ENCODE results near the gene TRAPPC3L.
A peak's percentile ranks its signal among the peaks of the same experiment; 100 is the strongest.

Gene TRAPPC3L

DNA sequence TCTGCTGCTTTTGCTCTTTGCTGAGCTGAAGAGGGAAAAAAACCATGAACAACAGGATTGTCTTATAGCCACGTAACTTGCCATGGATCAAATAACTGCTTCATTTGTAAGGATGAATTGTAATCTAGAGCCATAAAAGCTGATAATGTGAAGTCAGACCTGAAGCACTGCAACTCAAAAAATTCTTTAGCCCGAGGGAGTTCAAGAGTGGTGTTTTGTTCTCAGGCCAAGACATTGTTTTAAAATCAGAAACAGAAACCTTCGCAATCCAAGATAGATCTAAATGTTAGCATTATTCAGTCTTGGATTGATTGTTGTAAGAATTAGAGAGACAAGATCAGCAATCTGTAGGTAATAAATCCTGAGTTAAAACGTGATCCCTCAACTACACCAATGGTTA is at the start of gene TRAPPC3L:
TSS of gene TRAPPC3L (minus strand) at position 34 of the 400 bp plus-strand sequence. CDS start 170 bp downstream, outside the sequence.
- DNase-seq (ENCODE audit: low read depth in 2 of 2) = no peak

DNA sequence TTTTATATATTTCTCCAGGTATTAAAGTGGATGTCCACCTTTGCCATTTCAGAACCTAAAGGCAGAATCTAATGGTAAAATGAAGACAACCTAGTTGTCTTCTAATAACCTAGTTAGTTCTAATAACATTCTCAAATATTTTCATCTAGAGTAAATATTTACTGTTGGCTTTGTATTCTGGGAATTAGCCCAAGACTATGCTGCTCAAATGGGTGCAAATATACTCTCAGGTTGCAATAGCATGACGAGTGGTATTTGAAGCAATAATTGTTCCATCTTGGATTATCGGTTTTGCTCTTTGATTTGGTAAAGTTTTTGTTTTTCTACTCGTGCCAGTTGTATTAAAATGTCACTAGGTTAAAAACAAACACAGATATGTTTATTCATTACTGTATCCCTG is 49.8 kb upstream of the TRAPPC3L start:
- no peak for DNase-seq (ENCODE audit: low read depth in 2 of 2)

DNA sequence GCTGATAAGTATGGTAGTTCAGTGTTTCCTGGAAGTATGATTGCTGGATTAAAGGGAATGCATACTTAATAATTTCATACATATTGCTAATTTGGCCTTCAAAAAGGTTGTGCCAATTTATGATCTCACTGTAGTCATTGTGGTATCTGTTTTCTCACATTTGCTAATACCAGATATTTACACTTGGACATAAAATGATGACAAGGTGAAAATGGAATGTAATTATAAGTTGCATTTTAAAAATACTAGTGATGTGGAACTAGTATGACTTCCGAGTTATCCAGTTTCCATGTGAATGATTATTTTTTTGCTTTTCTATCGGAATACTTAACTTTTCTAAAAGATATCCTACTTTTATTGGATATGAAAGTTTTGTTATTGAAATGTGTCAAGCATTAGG is 41.3 kb upstream of the TRAPPC3L start:
- DNase-seq (ENCODE audit: low read depth in 2 of 2) = no peak

GRCh38 chr6:116586276-116586675 is 40.8 kb upstream of the TRAPPC3L start:
- DNase-seq (ENCODE audit: low read depth in 2 of 2) = no peak

GRCh38 chr6:116580198-116580597 is 34.7 kb upstream of the TRAPPC3L start:
- DNase-seq (ENCODE audit: low read depth in 2 of 2) = no peak

- no peak for DNase-seq (ENCODE audit: low read depth in 2 of 2)
Measured at GRCh38 chr6:116579143-116579542, 33.7 kb upstream of the TRAPPC3L start.

- no peak for DNase-seq (ENCODE audit: low read depth in 2 of 2)
Measured at GRCh38 chr6:116578335-116578734, 32.9 kb upstream of the TRAPPC3L start.

DNA sequence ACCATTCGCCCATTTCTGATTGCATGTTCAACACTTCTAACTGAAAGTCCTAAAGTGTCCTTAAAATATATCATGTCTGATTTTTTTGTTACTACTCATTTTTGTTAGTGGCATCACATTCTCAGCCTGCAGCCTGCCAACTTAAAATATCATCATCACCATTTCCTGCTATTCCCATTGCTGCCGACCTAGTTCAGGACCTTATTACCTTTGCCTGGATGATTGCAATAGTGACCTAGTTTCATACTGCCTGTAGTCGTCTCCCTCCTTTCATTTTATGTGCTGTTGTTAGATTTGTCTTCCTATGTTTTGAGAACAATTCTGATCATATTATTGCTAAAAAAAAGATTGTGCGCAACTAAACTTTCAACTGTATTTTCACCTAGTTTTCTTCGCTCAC is 32.0 kb upstream of the TRAPPC3L start:
- no peak for DNase-seq (ENCODE audit: low read depth in 2 of 2)

DNA sequence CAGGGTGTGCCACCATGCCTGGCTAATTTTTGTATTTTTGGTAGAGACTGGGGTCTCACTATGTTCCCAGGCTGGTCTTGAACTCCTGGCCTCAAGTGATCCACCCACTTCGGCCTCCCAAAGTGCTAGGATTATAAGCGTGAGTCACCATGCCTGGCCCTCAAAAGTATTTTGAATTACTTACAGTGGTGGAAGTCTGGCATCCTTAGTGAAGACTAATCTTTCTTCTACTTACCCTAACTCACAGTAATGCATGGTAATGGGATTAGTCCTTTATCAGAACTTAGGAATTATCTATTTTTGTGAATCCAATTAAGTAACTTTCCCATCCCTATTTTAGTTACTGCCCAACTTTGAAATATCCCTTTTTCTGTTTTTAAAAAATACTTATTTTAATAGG is 29.7 kb upstream of the TRAPPC3L start:
- no peak for DNase-seq (ENCODE audit: low read depth in 2 of 2)

GRCh38 chr6:116572162-116572561 is 26.7 kb upstream of the TRAPPC3L start:
- no peak for DNase-seq (ENCODE audit: low read depth in 2 of 2)

DNA sequence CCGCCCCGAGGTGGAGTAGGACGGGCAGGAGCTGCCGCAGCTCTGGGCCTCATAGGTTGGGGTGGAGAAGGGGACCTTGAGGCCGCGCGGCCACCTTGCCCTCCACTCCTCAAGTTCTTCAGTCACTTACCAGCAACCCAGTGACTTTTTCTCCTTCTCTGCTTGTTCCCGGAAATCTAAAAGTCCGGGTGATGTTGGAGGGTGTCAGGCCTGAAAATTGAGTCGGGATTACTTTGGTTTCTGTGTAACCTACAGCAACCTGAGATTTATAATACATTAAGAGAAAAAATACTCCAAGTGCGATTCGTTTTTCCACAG is 26.2 kb upstream of the TRAPPC3L start:
- DNase-seq (ENCODE audit: low read depth in 2 of 2) = no peak

- peak; percentile 96 to 98 for DNase-seq (ENCODE audit: low read depth in 2 of 2)
Measured at GRCh38 chr6:116570856-116571682, 25.6 kb upstream of the TRAPPC3L start, which contains the start of gene RWDD1. TSS of gene RWDD1 (plus strand) at chr6:116571504. CDS start at chr6:116571583, 79 bp downstream.

DNA sequence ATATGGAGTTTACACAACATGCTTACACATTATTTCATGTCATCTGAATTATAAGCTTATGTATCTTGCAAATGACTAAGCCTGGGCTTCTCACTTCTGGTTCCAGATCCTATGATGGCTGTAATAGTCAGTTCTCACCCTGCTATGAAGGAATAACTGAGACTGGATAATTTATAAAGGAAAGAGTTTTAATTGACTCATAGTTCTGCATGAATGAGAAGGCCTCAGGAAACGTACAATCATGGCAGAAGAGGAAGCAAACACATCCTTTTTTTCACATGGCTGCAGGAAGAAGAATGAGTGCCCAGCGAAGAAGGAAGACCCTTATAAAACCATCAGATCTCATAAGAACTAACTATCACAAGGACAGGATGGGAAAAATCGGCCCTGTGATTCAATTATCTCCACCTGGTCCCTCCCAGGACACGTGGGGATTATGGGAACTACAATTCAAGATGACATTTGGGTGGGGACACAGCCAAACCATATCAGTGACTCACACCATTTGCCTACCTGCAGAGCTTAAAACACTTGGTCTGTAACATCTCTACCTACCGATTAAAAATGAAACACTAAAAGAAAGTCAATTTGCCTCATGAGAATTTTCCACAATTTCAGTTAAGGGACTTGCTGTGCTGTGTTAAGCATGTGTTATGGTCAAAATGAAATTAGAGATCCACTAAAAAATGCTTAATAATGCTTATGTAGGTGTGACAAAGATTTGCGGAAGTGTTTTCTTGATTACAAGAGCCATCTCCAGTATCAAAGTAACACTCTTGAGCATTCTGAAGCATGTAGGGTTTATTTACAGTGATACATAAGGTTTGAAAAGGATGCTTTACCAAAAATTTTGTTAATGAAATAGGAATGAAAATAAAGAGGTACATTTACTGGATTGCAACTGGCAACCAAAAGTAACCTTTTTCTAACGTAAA is 23.6 kb upstream of the TRAPPC3L start:
- DNase-seq (ENCODE audit: low read depth in 2 of 2) = no peak

GRCh38 chr6:116568111-116568510 is 22.6 kb upstream of the TRAPPC3L start:
- DNase-seq (ENCODE audit: low read depth in 2 of 2) = no peak

DNA sequence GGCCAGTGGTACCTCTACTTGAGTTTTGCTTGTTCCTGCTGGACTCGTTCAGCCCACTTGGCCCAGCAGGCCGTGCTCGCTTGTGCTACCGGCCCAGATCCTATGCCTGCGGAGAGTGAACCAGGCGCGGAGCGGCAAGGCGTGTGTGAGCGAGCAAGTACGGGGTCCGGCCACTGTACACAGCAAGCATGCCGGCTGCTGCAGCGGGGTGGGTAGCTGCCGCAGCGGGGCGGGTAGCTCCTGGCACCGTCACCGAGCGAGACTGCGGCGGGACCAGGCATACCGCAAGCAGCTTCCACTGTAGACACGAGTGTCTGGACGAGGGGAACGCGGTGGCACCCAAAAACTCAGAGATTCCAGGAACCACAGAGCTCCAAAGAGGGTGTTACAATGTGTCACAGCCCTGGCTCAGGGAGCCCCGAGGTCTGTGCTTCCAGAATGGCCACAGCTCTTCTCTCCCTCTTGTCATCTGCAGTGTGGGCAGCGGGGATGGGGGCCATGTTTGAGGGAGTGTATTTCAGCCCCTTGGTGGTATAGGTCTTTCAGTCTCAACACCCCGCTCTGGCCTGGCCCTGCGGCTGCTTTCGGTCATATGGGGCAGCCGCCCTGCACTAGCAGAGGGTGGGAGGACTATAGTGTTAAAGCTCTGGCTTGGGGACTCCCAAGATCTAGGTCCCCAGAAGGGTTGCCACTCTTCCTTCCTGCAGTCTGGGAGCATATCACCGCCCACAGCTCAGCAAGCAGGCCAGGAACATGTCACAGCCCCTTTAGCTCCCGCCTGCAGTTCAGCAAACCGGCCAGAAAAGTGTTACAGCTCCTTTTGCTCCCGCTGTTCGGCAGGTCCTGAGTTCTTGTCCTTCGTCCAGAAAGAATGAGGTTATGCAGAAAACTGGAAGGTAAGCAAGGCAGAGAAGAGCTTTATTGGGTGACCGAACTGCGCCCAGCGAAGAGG is 19.7 kb upstream of the TRAPPC3L start:
- no peak for DNase-seq (ENCODE audit: low read depth in 2 of 2)

GRCh38 chr6:116564311-116564710 is 18.8 kb upstream of the TRAPPC3L start:
- DNase-seq (ENCODE audit: low read depth in 2 of 2) = no peak

DNA sequence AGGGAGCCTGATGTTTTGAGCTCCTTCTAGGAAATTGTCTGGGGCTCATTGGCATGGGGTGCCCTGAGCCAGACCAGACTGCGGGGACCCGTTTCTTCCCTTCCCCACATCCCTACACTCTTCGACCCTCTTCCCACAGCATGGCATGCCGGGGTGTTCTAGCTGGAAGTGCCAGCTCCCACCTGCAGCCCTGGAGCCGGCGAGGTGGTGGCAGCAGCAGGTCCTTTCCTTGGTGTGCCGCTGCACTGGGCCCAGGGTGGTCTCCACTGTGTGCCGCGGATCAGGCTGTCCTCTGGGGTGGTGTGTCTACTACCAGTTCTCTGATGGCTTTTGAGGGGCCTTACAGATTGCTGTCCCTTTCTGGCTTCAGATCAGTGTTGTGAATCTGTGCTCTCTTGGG is 18.3 kb upstream of the TRAPPC3L start:
- DNase-seq (ENCODE audit: low read depth in 2 of 2) = no peak

- DNase-seq (ENCODE audit: low read depth in 2 of 2) = no peak
Measured at GRCh38 chr6:116562614-116563013, 17.1 kb upstream of the TRAPPC3L start.

- no peak for DNase-seq (ENCODE audit: low read depth in 2 of 2)
Measured at GRCh38 chr6:116562019-116562403, 16.5 kb upstream of the TRAPPC3L start.

- DNase-seq (ENCODE audit: low read depth in 2 of 2) = peak; percentile 13 to 34
Measured at GRCh38 chr6:116561377-116562018, 16.0 kb upstream of the TRAPPC3L start.

- DNase-seq (ENCODE audit: low read depth in 2 of 2) = no peak
Measured at GRCh38 chr6:116560130-116560529, 14.6 kb upstream of the TRAPPC3L start.
